ENCODE results near the gene RAB37.

DNA sequence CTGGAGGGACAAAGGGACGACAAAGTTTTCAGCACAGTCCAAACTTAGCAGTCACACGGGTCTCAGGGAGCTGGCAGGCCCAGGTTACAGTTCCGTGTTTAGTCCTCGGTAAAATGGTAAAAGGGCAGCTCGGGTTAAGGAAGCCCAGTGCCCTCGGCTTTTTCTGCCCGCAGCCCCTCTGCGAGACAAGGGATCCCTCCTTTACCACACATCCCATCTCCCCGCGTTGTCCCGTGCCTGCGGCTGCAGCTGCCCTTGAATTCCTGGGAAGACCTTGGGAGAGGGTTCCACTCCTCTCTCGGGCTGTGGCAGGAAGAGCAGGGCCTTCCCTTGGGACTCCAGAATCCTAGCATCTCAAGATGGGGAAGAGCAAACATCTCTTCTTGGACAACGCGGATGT is 7.2 kb upstream of the RAB37 start:
- TF ChIP-seq, protein P1, sequence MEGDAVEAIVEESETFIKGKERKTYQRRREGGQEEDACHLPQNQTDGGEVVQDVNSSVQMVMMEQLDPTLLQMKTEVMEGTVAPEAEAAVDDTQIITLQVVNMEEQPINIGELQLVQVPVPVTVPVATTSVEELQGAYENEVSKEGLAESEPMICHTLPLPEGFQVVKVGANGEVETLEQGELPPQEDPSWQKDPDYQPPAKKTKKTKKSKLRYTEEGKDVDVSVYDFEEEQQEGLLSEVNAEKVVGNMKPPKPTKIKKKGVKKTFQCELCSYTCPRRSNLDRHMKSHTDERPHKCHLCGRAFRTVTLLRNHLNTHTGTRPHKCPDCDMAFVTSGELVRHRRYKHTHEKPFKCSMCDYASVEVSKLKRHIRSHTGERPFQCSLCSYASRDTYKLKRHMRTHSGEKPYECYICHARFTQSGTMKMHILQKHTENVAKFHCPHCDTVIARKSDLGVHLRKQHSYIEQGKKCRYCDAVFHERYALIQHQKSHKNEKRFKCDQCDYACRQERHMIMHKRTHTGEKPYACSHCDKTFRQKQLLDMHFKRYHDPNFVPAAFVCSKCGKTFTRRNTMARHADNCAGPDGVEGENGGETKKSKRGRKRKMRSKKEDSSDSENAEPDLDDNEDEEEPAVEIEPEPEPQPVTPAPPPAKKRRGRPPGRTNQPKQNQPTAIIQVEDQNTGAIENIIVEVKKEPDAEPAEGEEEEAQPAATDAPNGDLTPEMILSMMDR (IDR thresholded peaks at IDR 0.05; ENCODE audit: low read length), result no peak
- TF ChIP-seq EZH2 (IDR thresholded peaks at IDR 0.05; ENCODE audit: borderline replicate concordance, low read length), result no peak
